H9 (cell line): ENCODE measurements around the gene RNF214. TPM values are rescaled to one million over a fixed set of nuclear protein-coding genes. Genes with fewer than 3 reads are reported as not detected.
A peak's percentile ranks its signal among the peaks of the same experiment; 100 is the strongest.
"Not testable (repeated sequence)": the region's sequence is repeated elsewhere in the genome, so short reads cannot be mapped to it uniquely, and the experiment has no call there.

Source experiments
- DNase-seq: peaks from one replicate; pipeline ENCODE4 v3.0.0-alpha.2; 2017
- H2AFZ ChIP-seq: one replicate; pipeline ENCODE4 v1.6.1; 2013; ENCODE audit warnings: mild to moderate bottlenecking, low read length, control low read depth, moderate library complexity
- H2AK5ac ChIP-seq: 2 replicates; pipeline ENCODE4 v1.6.1; 2013; ENCODE audit warnings: low read length, control low read depth, mixed read lengths; ENCODE audit not compliant: insufficient read length
- H2BK120ac ChIP-seq: one replicate; pipeline ENCODE4 v1.6.1; 2013; ENCODE audit warnings: low read depth, mild to moderate bottlenecking, low read length, control low read depth, inconsistent platforms; ENCODE audit not compliant: poor library complexity, severe bottlenecking
- H2BK12ac ChIP-seq: 2 replicates; pipeline ENCODE4 v1.6.1; 2013; ENCODE audit warnings: low read length, control low read depth, mixed read lengths, low read depth; ENCODE audit not compliant: insufficient read length
- H2BK15ac ChIP-seq: 2 replicates; pipeline ENCODE4 v1.6.1; 2013; ENCODE audit warnings: low read depth, low read length, control low read depth
- H2BK20ac ChIP-seq: one replicate; pipeline ENCODE4 v1.6.1; 2013; ENCODE audit warnings: low read depth, mild to moderate bottlenecking, low read length, control low read depth, inconsistent platforms; ENCODE audit not compliant: poor library complexity, severe bottlenecking
- H2BK5ac ChIP-seq: 2 replicates; pipeline ENCODE4 v1.6.1; 2013; ENCODE audit warnings: low read length, control low read depth, mixed read lengths; ENCODE audit not compliant: insufficient read length
- H3K14ac ChIP-seq: 2 replicates; pipeline ENCODE4 v1.6.1; 2013; ENCODE audit warnings: low read length, control low read depth; ENCODE audit not compliant: insufficient read depth
- H3K18ac ChIP-seq: 2 replicates; pipeline ENCODE4 v1.6.1; 2013; ENCODE audit warnings: low read depth, mild to moderate bottlenecking, mixed read lengths, low read length, control low read depth; ENCODE audit not compliant: insufficient read length
- H3K23ac ChIP-seq: 2 replicates; pipeline ENCODE4 v1.6.1; 2013; ENCODE audit warnings: low read length, control low read depth, mixed read lengths, low read depth; ENCODE audit not compliant: insufficient read length
- H3K23me2 ChIP-seq: 2 replicates; pipeline ENCODE4 v1.6.1; 2013; ENCODE audit warnings: low read depth, mild to moderate bottlenecking, mixed read lengths, low read length, control low read depth; ENCODE audit not compliant: insufficient read length, poor library complexity, severe bottlenecking
- H3K27ac ChIP-seq: 2 replicates; pipeline ENCODE4 v1.5.1; 2013; ENCODE audit warnings: low read length, control low read depth, mixed read lengths, low read depth; ENCODE audit not compliant: insufficient read length
- H3K27me3 ChIP-seq: 2 replicates; pipeline ENCODE4 v1.6.1; 2013; ENCODE audit warnings: low read length, control low read depth, inconsistent platforms; ENCODE audit not compliant: insufficient read depth
- H3K4ac ChIP-seq: 2 replicates; pipeline ENCODE4 v1.6.1; 2013; ENCODE audit warnings: low read depth, mild to moderate bottlenecking, control low read depth, inconsistent platforms, low read length, moderate library complexity
- H3K4me1 ChIP-seq: 2 replicates; pipeline ENCODE4 v1.6.1; 2013; ENCODE audit warnings: low read length, control low read depth, inconsistent platforms; ENCODE audit not compliant: insufficient read depth
- H3K4me2 ChIP-seq: 2 replicates; pipeline ENCODE4 v1.6.1; 2013; ENCODE audit warnings: low read length, control low read depth, mixed read lengths; ENCODE audit not compliant: insufficient read length, insufficient read depth
- H3K56ac ChIP-seq: 2 replicates; pipeline ENCODE4 v1.6.1; 2013; ENCODE audit warnings: low read depth, mild to moderate bottlenecking, mixed read lengths, low read length, control low read depth; ENCODE audit not compliant: insufficient read length
- H3K79me1 ChIP-seq: 2 replicates; pipeline ENCODE4 v1.6.1; 2013; ENCODE audit warnings: low read depth, mild to moderate bottlenecking, moderate library complexity, low read length, control low read depth, inconsistent platforms; ENCODE audit not compliant: insufficient read depth, poor library complexity, severe bottlenecking
- H3K79me2 ChIP-seq: 2 replicates; pipeline ENCODE4 v1.6.1; 2013; ENCODE audit warnings: low read length, control low read depth, inconsistent platforms; ENCODE audit not compliant: insufficient read depth
- H3K9ac ChIP-seq: 2 replicates; pipeline ENCODE4 v1.6.1; 2013; ENCODE audit warnings: low read length, control low read depth, mixed read lengths; ENCODE audit not compliant: insufficient read length; ENCODE audit errors: extremely low read depth
- H3K9me3 ChIP-seq: one replicate; pipeline ENCODE4 v1.6.1; 2013; ENCODE audit warnings: low read depth, low read length, inconsistent platforms; ENCODE audit not compliant: control insufficient read depth
- H3T11ph ChIP-seq: one replicate; pipeline ENCODE4 v1.6.1; 2013; ENCODE audit warnings: mild to moderate bottlenecking, low read length, control low read depth, inconsistent platforms
- H4K20me1 ChIP-seq: one replicate; pipeline ENCODE4 v1.6.1; 2013; ENCODE audit not compliant: control insufficient read depth, insufficient read length, insufficient read depth
- H4K5ac ChIP-seq: 2 replicates; pipeline ENCODE4 v1.6.1; 2013; ENCODE audit warnings: low read depth, mild to moderate bottlenecking, mixed read lengths, low read length, control low read depth; ENCODE audit not compliant: insufficient read length
- H4K8ac ChIP-seq: replicated peaks from 2 replicates; pipeline ENCODE4 v1.6.1; 2013; ENCODE audit warnings: low read length, control low read depth, mixed read lengths, low read depth; ENCODE audit not compliant: insufficient read length
- H4K91ac ChIP-seq: 2 replicates; pipeline ENCODE4 v1.6.1; 2013; ENCODE audit warnings: low read depth, mild to moderate bottlenecking, moderate library complexity, mixed read lengths, low read length, control low read depth; ENCODE audit not compliant: insufficient read length
- H3K27ac Mint-ChIP-seq, 3 experiments: 2 replicates in 2 of 3; 3 replicates in 1 of 3; pipeline ENCODE4 v1.8.0; 2020 to 2021; ENCODE audit warnings: mixed read lengths in 3 of 3, mild to moderate bottlenecking in 1 of 3, moderate library complexity in 1 of 3
- H3K27me3 Mint-ChIP-seq: 2 replicates; pipeline ENCODE4 v1.8.0; 2021; ENCODE audit warnings: low read depth, mild to moderate bottlenecking, moderate library complexity, mixed read lengths
- H3K36me3 Mint-ChIP-seq, 3 experiments: 2 replicates in 2 of 3; 3 replicates in 1 of 3; pipeline ENCODE4 v1.8.0; 2020 to 2021; ENCODE audit warnings: low read depth in 3 of 3, mixed read lengths in 3 of 3; ENCODE audit not compliant: insufficient read depth in 1 of 3
- H3K4me1 Mint-ChIP-seq, 2 experiments: 2 replicates each; pipeline ENCODE4 v1.8.0; 2020; ENCODE audit warnings: mixed read lengths in 2 of 2
- H3K4me3 Mint-ChIP-seq, 2 experiments: 2 replicates in 1 of 2; 3 replicates in 1 of 2; pipeline ENCODE4 v1.8.0; 2020 to 2021; ENCODE audit warnings: mild to moderate bottlenecking in 2 of 2, mixed read lengths in 2 of 2, moderate library complexity in 1 of 2
- H3K9me3 Mint-ChIP-seq, 2 experiments: 2 replicates in 1 of 2; 3 replicates in 1 of 2; pipeline ENCODE4 v1.8.0; 2020; ENCODE audit warnings: mild to moderate bottlenecking in 2 of 2, mixed read lengths in 2 of 2, moderate library complexity in 1 of 2
- WGBS: extraction: QIAGEN DNeasy Blood & Tissue Kit; methylation state at CpG from one replicate; pipeline ENCODE4 v1.1.7; 2013; ENCODE audit warnings: missing lambda C conversion rate, low lambda C conversion rate, mixed read lengths; ENCODE audit not compliant: insufficient read length; ENCODE audit errors: extremely low coverage; 5-methylcytosine and 5-hydroxymethylcytosine counted together
- total RNA-seq: library from RNA; stranded (reverse); gene quantifications from 2 replicates; pipeline ENCODE4 v1.2.1, GENCODE V29; 2021
- TF ChIP-seq, protein P1 (sequence below): fragments of 200-600 bp; sonication (generic); conservative IDR thresholded peaks from 3 replicates; pipeline ENCODE4 v1.8.0; 2021; ENCODE audit warnings: antibody characterized with exemption, mild to moderate bottlenecking

The RNF214 gene
- total RNA-seq, 1 experiment from 2014 or later, result 26.0 TPM

DNA sequence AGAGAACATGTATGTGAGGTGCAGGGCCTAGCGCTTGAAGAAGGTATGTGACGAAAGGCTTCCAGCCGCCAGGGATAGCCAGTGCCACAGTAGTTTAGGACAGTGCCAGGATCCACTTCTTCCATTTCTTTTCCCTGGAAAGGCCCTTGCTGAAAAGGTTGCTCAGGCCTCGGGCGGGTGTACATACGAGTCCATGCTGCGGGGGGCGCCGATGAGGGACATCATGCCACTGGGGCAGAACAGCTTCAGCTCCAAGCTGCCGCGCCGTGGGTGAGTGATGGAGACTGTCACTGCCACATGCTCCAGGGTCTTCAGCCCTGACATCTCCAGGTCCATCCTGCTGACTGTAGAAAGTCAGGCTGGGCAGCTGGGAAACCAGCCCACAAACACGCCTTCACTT is 23.8 kb upstream of the RNF214 start:
- H2BK15ac ChIP-seq, H2BK12ac ChIP-seq, H2BK120ac ChIP-seq, H3T11ph ChIP-seq, H3K79me2 ChIP-seq, H3K4me2 ChIP-seq, H4K91ac ChIP-seq, H3K18ac ChIP-seq, H3K27me3 ChIP-seq, H3K4me1 Mint-ChIP-seq, H3K4me3 Mint-ChIP-seq, H3K4me1 ChIP-seq, H2AFZ ChIP-seq, H2AK5ac ChIP-seq, H3K9me3 ChIP-seq, H4K5ac ChIP-seq, H2BK5ac ChIP-seq, H3K14ac ChIP-seq, H4K20me1 ChIP-seq, H3K27ac ChIP-seq, H3K4ac ChIP-seq, H3K23me2 ChIP-seq, H3K9ac ChIP-seq, H3K23ac ChIP-seq, H3K27me3 Mint-ChIP-seq, H3K56ac ChIP-seq, H3K27ac Mint-ChIP-seq, H3K79me1 ChIP-seq, H4K8ac ChIP-seq, DNase-seq, H3K9me3 Mint-ChIP-seq, H2BK20ac ChIP-seq: not testable (repeated sequence)
- no CpG with 5 or more reads among the region's 13 CpGs for WGBS
- peaks cover 10 to 29% (median 24%) of the 10 kb centered on the region in 3 experiments; a peak in 6 of 7 replicates for H3K36me3 Mint-ChIP-seq
- TF ChIP-seq, protein P1, sequence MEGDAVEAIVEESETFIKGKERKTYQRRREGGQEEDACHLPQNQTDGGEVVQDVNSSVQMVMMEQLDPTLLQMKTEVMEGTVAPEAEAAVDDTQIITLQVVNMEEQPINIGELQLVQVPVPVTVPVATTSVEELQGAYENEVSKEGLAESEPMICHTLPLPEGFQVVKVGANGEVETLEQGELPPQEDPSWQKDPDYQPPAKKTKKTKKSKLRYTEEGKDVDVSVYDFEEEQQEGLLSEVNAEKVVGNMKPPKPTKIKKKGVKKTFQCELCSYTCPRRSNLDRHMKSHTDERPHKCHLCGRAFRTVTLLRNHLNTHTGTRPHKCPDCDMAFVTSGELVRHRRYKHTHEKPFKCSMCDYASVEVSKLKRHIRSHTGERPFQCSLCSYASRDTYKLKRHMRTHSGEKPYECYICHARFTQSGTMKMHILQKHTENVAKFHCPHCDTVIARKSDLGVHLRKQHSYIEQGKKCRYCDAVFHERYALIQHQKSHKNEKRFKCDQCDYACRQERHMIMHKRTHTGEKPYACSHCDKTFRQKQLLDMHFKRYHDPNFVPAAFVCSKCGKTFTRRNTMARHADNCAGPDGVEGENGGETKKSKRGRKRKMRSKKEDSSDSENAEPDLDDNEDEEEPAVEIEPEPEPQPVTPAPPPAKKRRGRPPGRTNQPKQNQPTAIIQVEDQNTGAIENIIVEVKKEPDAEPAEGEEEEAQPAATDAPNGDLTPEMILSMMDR, result peak; percentile 44; the same call in 2 of the 3 replicates

DNA sequence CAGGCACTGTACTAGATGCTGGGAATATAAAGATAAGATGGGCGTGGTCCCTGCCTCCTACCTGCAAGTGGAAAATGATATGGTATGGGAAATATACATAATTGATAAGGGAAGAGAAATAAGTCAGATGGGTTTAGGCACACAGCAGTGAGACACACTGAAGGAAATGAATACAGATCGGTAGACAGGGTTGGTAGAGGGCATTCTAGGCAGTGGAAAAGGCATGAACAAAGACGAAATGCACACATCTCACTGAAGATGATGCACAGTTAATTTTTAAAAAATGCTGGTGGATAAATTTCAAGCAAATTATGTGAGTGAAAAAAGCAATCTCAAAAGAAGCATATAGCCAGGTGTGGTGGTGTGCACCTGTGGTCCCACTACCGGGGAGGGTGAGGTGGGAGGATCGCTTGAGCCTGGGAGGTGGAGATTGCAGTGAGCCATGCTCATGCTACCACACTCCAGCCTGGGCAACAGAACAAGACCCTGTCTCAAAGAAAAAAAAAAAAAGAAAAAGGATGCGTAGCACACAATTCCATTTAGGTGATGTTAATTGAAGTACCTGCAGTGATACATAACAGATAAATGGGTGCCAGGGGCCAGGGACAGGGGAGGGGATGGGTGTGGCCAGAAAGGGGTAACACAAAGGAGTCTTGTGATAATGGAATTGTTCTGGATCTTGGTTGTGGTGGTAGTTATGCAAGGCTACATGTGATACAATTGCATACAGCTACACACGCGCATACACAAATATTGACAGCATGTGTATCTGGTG is 22.9 kb upstream of the RNF214 start:
- H2BK5ac ChIP-seq, H4K5ac ChIP-seq, H4K20me1 ChIP-seq, H3K27ac Mint-ChIP-seq, H3K9me3 Mint-ChIP-seq, H2BK20ac ChIP-seq, DNase-seq, H3K4me2 ChIP-seq, H2BK12ac ChIP-seq, H3K4me1 Mint-ChIP-seq, H3K9ac ChIP-seq, H3K79me2 ChIP-seq, H2BK15ac ChIP-seq, H3K18ac ChIP-seq, H2AK5ac ChIP-seq, H4K91ac ChIP-seq, H3K4me1 ChIP-seq, H3K27ac ChIP-seq, H3T11ph ChIP-seq, H4K8ac ChIP-seq, H3K27me3 ChIP-seq, H3K23me2 ChIP-seq, H2BK120ac ChIP-seq, H3K27me3 Mint-ChIP-seq, H3K56ac ChIP-seq, H3K23ac ChIP-seq, H3K4me3 Mint-ChIP-seq, H3K79me1 ChIP-seq, H2AFZ ChIP-seq, H3K14ac ChIP-seq, H3K4ac ChIP-seq, H3K9me3 ChIP-seq: not testable (repeated sequence)
- no CpG with 5 or more reads among the region's 8 CpGs for WGBS
- peaks cover 10 to 26% (median 24%) of the 10 kb centered on the region in 3 experiments; a peak in 6 of 7 replicates for H3K36me3 Mint-ChIP-seq
